ENCODE data around the gene COL4A6.

- no peak for TF ChIP-seq POLR2A (IDR thresholded peaks at IDR 0.05; ENCODE audit: low read depth, low read length)
- no peak for TF ChIP-seq CTCF (IDR thresholded peaks at IDR 0.05; ENCODE audit: extremely low read depth in 1 of 2, insufficient read depth in 1 of 2, low read depth in 1 of 2, low read length in 2 of 2)
- TF ChIP-seq EZH2 (IDR thresholded peaks at IDR 0.05; ENCODE audit: borderline replicate concordance, low read depth, low read length, severe bottlenecking), result no peak
Observed at GRCh38 chrX:108322234-108322633, 116.0 kb downstream of the COL4A6 start.

All from endothelial cell of umbilical vein (primary cell).